GM23338 (cell line): Measurements from ENCODE around the gene FCHO2. TPM values are rescaled to one million over a fixed set of nuclear protein-coding genes. Genes with fewer than 3 reads are reported as not detected.

Experiments used
- ATAC-seq: fragments of 200-7000 bp; cut with Tn5 transposase; 3 replicates; pipeline ENCODE4 v1.9.1; 2020
- DNase-seq: peaks from one replicate; pipeline ENCODE4 v3.0.0-alpha.2; 2015; ENCODE audit warnings: low spot score
- H2AFZ ChIP-seq: fragments of 200-600 bp; sonication (generic); 2 replicates; pipeline ENCODE4 v1.8.0; 2016; ENCODE audit warnings: antibody characterized with exemption, mild to moderate bottlenecking, moderate library complexity
- H3F3A ChIP-seq: fragments of 200-600 bp; sonication (generic); replicated peaks from 2 replicates; pipeline ENCODE4 v1.8.0; 2017; ENCODE audit warnings: antibody characterized with exemption, mixed run types, low read depth
- H3K27ac ChIP-seq: fragments of 200-600 bp; sonication (generic); 2 replicates; pipeline ENCODE4 v1.6.1; 2016; ENCODE audit warnings: low read depth
- H3K27me3 ChIP-seq: fragments of 200-600 bp; sonication (generic); 2 replicates; pipeline ENCODE4 v1.8.0; 2016; ENCODE audit warnings: mild to moderate bottlenecking, mixed run types, moderate library complexity; ENCODE audit not compliant: insufficient read depth
- H3K36me3 ChIP-seq: fragments of 200-600 bp; sonication (generic); 2 replicates; pipeline ENCODE4 v1.8.0; 2016; ENCODE audit warnings: mild to moderate bottlenecking; ENCODE audit not compliant: insufficient read depth
- H3K4me1 ChIP-seq: fragments of 200-600 bp; sonication (generic); 2 replicates; pipeline ENCODE4 v1.8.0; 2016; ENCODE audit warnings: mild to moderate bottlenecking, moderate library complexity; ENCODE audit not compliant: insufficient read depth
- H3K4me2 ChIP-seq: fragments of 200-600 bp; sonication (generic); 2 replicates; pipeline ENCODE4 v1.7.1; 2017; ENCODE audit warnings: mixed run types
- H3K4me3 ChIP-seq: fragments of 200-600 bp; sonication (generic); 2 replicates; pipeline ENCODE4 v1.6.1; 2016; ENCODE audit warnings: mixed run types
- H3K79me2 ChIP-seq: fragments of 200-600 bp; sonication (generic); replicated peaks from 2 replicates; pipeline ENCODE4 v1.8.0; 2017; ENCODE audit warnings: mild to moderate bottlenecking; ENCODE audit not compliant: insufficient read depth
- H3K9me2 ChIP-seq: fragments of 200-600 bp; sonication (generic); 2 replicates; pipeline ENCODE4 v1.8.0; 2017; ENCODE audit not compliant: insufficient read depth
- H4K20me1 ChIP-seq: fragments of 200-600 bp; sonication (generic); replicated peaks from 2 replicates; pipeline ENCODE4 v1.8.0; 2017; ENCODE audit warnings: mild to moderate bottlenecking; ENCODE audit not compliant: insufficient read depth
- H3K27ac Mint-ChIP-seq: 2 replicates; pipeline ENCODE4 v1.8.0; 2020; ENCODE audit warnings: inconsistent platforms, mild to moderate bottlenecking, moderate library complexity, mixed read lengths
- H3K27me3 Mint-ChIP-seq: 3 replicates; pipeline ENCODE4 v1.8.0; 2022; ENCODE audit warnings: low read depth, mild to moderate bottlenecking, moderate library complexity, mixed read lengths, inconsistent platforms; ENCODE audit not compliant: insufficient read depth, poor library complexity
- H3K36me3 Mint-ChIP-seq: 3 replicates; pipeline ENCODE4 v1.8.0; 2021; ENCODE audit warnings: low read depth, mild to moderate bottlenecking, inconsistent platforms, moderate library complexity, mixed read lengths
- H3K4me1 Mint-ChIP-seq: 3 replicates; pipeline ENCODE4 v1.8.0; 2020; ENCODE audit warnings: mild to moderate bottlenecking, inconsistent platforms, mixed read lengths
- H3K4me3 Mint-ChIP-seq: 3 replicates; pipeline ENCODE4 v1.8.0; 2021; ENCODE audit warnings: moderate library complexity, mild to moderate bottlenecking, inconsistent platforms, mixed read lengths
- H3K9me3 Mint-ChIP-seq: 3 replicates; pipeline ENCODE4 v1.8.0; 2020; ENCODE audit warnings: moderate library complexity, mild to moderate bottlenecking, inconsistent platforms, mixed read lengths
- CREB1 ChIP-seq: fragments of 250-450 bp; sonication (Bioruptor Pico); IDR thresholded peaks from 2 replicates; pipeline ENCODE4 v1.5.0; 2020; ENCODE audit warnings: low read depth, mild to moderate bottlenecking, moderate library complexity
- EZH2phosphoT487 ChIP-seq: fragments of 200-600 bp; sonication (generic); IDR thresholded peaks from one replicate; pipeline ENCODE4 v1.8.1; 2018; ENCODE audit warnings: antibody characterized with exemption; ENCODE audit not compliant: unreplicated experiment
- JUNB ChIP-seq: IDR thresholded peaks from one replicate; pipeline ENCODE4 v1.6.1; 2016; ENCODE audit warnings: antibody characterized with exemption; ENCODE audit not compliant: unreplicated experiment
- NANOG ChIP-seq: IDR thresholded peaks from 2 replicates; pipeline ENCODE4 v1.6.1; 2016; ENCODE audit warnings: antibody characterized with exemption, borderline replicate concordance
- STAT1 ChIP-seq: IDR thresholded peaks from one replicate; pipeline ENCODE4 v1.6.1; 2016; ENCODE audit warnings: antibody characterized with exemption; ENCODE audit not compliant: unreplicated experiment
- ZNF114 ChIP-seq: fragments of 250-450 bp; sonication (Bioruptor Pico); IDR thresholded peaks from 2 replicates; pipeline ENCODE4 v1.5.0; 2020; ENCODE audit warnings: mild to moderate bottlenecking, moderate library complexity
- ZNF331 ChIP-seq: fragments of 250-450 bp; sonication (Bioruptor Pico); IDR thresholded peaks from 2 replicates; pipeline ENCODE4 v1.5.0; 2020; ENCODE audit warnings: low read depth, mild to moderate bottlenecking, moderate library complexity
- polyA plus RNA-seq: library from polyadenylated mRNA; unstranded; fragments of >200 nt; fragmentation: Nextera tagmentation; extraction: Ambion mirVana; gene quantifications from 2 replicates; pipeline ENCODE4 v1.2.1, GENCODE V29; 2016
- total RNA-seq: library from RNA; depleted of rRNA; stranded (reverse); fragments of >200 nt; shearing (Covaris generic); gene quantifications from 2 replicates; pipeline ENCODE4 v1.2.3, GENCODE V29; 2014
- TF ChIP-seq, protein P1 (sequence below): fragments of 250-450 bp; sonication (Bioruptor Pico); IDR thresholded peaks from 2 replicates; pipeline ENCODE4 v1.5.0; 2020; ENCODE audit warnings: mild to moderate bottlenecking, moderate library complexity
- TF ChIP-seq, protein P2 (sequence below): IDR thresholded peaks from one replicate; pipeline ENCODE4 v1.6.1; 2018; ENCODE audit warnings: antibody characterized with exemption; ENCODE audit not compliant: unreplicated experiment
- TF ChIP-seq, protein P3 (sequence below): IDR thresholded peaks from 2 replicates; pipeline ENCODE4 v1.6.1; 2016; ENCODE audit warnings: antibody characterized with exemption
- TF ChIP-seq, protein P4 (sequence below), 2 experiments: fragments of 200-600 bp in 1 of 2; sonication (generic) in 1 of 2; conservative IDR thresholded peaks; 2 replicates each; pipeline versions ENCODE4 v1.5.1 to v1.6.1; 2016 to 2017; ENCODE audit warnings: antibody characterized with exemption in 2 of 2, low read depth in 2 of 2, mild to moderate bottlenecking in 2 of 2, moderate library complexity in 1 of 2

FCHO2 gene
- total and polyA plus RNA-seq, 2 experiments from 2014 or later: 8.4 to 10.1 TPM

DNA sequence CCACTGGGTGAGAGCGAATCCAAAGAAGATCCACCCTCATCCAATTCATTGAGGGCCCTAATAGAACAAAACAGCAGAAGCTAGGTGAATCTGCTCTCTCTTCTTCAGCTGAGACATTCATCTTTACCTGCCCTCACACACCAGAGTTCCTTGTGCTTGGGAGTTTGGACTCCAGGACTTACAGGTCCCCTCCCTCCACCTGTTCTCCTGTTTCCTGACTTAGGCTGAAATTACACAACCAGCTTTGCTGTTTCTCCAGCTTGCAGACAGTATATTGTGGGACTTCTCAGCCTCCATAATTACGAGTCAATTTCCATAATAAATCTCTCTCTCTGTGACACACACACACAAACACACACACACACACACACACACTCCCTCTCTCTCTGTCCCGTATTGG is 183.6 kb downstream of the FCHO2 start:
- TF ChIP-seq, protein P1, sequence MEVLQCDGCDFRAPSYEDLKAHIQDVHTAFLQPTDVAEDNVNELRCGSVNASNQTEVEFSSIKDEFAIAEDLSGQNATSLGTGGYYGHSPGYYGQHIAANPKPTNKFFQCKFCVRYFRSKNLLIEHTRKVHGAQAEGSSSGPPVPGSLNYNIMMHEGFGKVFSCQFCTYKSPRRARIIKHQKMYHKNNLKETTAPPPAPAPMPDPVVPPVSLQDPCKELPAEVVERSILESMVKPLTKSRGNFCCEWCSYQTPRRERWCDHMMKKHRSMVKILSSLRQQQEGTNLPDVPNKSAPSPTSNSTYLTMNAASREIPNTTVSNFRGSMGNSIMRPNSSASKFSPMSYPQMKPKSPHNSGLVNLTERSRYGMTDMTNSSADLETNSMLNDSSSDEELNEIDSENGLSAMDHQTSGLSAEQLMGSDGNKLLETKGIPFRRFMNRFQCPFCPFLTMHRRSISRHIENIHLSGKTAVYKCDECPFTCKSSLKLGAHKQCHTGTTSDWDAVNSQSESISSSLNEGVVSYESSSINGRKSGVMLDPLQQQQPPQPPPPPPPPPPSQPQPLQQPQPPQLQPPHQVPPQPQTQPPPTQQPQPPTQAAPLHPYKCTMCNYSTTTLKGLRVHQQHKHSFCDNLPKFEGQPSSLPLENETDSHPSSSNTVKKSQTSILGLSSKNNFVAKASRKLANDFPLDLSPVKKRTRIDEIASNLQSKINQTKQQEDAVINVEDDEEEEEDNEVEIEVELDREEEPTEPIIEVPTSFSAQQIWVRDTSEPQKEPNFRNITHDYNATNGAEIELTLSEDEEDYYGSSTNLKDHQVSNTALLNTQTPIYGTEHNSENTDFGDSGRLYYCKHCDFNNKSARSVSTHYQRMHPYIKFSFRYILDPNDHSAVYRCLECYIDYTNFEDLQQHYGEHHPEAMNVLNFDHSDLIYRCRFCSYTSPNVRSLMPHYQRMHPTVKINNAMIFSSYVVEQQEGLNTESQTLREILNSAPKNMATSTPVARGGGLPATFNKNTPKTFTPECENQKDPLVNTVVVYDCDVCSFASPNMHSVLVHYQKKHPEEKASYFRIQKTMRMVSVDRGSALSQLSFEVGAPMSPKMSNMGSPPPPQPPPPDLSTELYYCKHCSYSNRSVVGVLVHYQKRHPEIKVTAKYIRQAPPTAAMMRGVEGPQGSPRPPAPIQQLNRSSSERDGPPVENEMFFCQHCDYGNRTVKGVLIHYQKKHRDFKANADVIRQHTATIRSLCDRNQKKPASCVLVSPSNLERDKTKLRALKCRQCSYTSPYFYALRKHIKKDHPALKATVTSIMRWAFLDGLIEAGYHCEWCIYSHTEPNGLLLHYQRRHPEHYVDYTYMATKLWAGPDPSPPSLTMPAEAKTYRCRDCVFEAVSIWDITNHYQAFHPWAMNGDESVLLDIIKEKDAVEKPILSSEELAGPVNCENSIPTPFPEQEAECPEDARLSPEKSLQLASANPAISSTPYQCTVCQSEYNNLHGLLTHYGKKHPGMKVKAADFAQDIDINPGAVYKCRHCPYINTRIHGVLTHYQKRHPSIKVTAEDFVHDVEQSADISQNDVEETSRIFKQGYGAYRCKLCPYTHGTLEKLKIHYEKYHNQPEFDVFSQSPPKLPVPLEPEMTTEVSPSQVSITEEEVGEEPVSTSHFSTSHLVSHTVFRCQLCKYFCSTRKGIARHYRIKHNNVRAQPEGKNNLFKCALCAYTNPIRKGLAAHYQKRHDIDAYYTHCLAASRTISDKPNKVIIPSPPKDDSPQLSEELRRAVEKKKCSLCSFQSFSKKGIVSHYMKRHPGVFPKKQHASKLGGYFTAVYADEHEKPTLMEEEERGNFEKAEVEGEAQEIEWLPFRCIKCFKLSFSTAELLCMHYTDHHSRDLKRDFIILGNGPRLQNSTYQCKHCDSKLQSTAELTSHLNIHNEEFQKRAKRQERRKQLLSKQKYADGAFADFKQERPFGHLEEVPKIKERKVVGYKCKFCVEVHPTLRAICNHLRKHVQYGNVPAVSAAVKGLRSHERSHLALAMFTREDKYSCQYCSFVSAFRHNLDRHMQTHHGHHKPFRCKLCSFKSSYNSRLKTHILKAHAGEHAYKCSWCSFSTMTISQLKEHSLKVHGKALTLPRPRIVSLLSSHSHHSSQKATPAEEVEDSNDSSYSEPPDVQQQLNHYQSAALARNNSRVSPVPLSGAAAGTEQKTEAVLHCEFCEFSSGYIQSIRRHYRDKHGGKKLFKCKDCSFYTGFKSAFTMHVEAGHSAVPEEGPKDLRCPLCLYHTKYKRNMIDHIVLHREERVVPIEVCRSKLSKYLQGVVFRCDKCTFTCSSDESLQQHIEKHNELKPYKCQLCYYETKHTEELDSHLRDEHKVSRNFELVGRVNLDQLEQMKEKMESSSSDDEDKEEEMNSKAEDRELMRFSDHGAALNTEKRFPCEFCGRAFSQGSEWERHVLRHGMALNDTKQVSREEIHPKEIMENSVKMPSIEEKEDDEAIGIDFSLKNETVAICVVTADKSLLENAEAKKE (CRISPR knock-in tag): no peak
- TF ChIP-seq NANOG (no peak), ZNF114 (no peak), STAT1 (no peak), CREB1 (no peak), JUNB (no peak), EZH2phosphoT487 (no peak), ZNF331 (CRISPR knock-in tag) (no peak)
- TF ChIP-seq, protein P2, sequence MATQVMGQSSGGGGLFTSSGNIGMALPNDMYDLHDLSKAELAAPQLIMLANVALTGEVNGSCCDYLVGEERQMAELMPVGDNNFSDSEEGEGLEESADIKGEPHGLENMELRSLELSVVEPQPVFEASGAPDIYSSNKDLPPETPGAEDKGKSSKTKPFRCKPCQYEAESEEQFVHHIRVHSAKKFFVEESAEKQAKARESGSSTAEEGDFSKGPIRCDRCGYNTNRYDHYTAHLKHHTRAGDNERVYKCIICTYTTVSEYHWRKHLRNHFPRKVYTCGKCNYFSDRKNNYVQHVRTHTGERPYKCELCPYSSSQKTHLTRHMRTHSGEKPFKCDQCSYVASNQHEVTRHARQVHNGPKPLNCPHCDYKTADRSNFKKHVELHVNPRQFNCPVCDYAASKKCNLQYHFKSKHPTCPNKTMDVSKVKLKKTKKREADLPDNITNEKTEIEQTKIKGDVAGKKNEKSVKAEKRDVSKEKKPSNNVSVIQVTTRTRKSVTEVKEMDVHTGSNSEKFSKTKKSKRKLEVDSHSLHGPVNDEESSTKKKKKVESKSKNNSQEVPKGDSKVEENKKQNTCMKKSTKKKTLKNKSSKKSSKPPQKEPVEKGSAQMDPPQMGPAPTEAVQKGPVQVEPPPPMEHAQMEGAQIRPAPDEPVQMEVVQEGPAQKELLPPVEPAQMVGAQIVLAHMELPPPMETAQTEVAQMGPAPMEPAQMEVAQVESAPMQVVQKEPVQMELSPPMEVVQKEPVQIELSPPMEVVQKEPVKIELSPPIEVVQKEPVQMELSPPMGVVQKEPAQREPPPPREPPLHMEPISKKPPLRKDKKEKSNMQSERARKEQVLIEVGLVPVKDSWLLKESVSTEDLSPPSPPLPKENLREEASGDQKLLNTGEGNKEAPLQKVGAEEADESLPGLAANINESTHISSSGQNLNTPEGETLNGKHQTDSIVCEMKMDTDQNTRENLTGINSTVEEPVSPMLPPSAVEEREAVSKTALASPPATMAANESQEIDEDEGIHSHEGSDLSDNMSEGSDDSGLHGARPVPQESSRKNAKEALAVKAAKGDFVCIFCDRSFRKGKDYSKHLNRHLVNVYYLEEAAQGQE: no peak
- TF ChIP-seq, protein P3, sequence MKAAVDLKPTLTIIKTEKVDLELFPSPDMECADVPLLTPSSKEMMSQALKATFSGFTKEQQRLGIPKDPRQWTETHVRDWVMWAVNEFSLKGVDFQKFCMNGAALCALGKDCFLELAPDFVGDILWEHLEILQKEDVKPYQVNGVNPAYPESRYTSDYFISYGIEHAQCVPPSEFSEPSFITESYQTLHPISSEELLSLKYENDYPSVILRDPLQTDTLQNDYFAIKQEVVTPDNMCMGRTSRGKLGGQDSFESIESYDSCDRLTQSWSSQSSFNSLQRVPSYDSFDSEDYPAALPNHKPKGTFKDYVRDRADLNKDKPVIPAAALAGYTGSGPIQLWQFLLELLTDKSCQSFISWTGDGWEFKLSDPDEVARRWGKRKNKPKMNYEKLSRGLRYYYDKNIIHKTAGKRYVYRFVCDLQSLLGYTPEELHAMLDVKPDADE: no peak
- TF ChIP-seq, protein P4, sequence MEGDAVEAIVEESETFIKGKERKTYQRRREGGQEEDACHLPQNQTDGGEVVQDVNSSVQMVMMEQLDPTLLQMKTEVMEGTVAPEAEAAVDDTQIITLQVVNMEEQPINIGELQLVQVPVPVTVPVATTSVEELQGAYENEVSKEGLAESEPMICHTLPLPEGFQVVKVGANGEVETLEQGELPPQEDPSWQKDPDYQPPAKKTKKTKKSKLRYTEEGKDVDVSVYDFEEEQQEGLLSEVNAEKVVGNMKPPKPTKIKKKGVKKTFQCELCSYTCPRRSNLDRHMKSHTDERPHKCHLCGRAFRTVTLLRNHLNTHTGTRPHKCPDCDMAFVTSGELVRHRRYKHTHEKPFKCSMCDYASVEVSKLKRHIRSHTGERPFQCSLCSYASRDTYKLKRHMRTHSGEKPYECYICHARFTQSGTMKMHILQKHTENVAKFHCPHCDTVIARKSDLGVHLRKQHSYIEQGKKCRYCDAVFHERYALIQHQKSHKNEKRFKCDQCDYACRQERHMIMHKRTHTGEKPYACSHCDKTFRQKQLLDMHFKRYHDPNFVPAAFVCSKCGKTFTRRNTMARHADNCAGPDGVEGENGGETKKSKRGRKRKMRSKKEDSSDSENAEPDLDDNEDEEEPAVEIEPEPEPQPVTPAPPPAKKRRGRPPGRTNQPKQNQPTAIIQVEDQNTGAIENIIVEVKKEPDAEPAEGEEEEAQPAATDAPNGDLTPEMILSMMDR (conservative IDR thresholded peaks at IDR 0.05; ENCODE audit: low read depth in 2 of 2): no peak
- no peaks in the 10 kb centered on the region for H3K9me3 Mint-ChIP-seq

More for the DNA sequence above, 183.6 kb downstream of the FCHO2 start:
- ATAC-seq: no peak
- Histone ChIP-seq H3K9me2 (peaks cover 6% of the 10 kb centered on the region; the same call in 1 of the 2 replicates), H3K4me2 (no peak overlapping the region), H4K20me1 (no peaks in the 10 kb centered on the region), H3K27me3 (no peaks in the 10 kb centered on the region), H2AFZ (no peak overlapping the region), H3K4me1 (no peaks in the 10 kb centered on the region), H3K79me2 (no peaks in the 10 kb centered on the region), H3K36me3 (no peaks in the 10 kb centered on the region), H3K27ac (no peak overlapping the region), H3K4me3 (no peak overlapping the region), H3F3A (no peaks in the 10 kb centered on the region)
- Mint-ChIP-seq H3K27ac (no peak overlapping the region), H3K4me3 (no peak overlapping the region), H3K36me3 (no peaks in the 10 kb centered on the region), H3K4me1 (peaks cover 14% of the 10 kb centered on the region), H3K27me3 (peaks cover 12% of the 10 kb centered on the region)
- no peak for DNase-seq
